ENCODE results near the gene SATL1.
"Not testable (repeated sequence)": the region's sequence is repeated elsewhere in the genome, so short reads cannot be mapped to it uniquely, and the experiment has no call there.

SATL1 gene

DNA sequence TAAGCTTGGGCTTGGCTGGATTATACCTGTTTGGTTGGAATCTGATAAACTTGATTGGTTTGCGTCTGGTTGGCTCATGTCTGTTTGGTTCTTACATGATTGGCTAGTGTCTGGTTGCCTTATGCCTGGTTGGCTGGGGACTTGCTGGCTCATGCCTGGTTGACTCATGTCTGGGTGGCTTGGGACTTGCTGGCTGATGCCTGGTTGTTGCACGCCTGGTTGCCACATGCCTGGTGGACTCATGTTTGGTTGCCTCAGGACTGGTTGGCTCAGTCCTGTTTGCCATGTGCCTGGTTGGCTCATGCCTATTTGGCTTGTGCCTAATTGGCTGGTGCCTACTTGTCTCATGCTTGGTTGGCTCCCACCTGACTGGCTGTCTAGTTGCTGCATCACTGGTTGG, 135.4 kb downstream of the SATL1 start:
- Histone ChIP-seq H3K9ac (ENCODE audit: low read length) (no peak overlapping the region), H3K9me3 (ENCODE audit: control insufficient read depth, low read length) (no peaks in the 10 kb centered on the region), H3K27me3 (replicated peaks; ENCODE audit: control insufficient read depth, insufficient read depth, low read length) (peaks cover 9% of the 10 kb centered on the region), H3K36me3 (ENCODE audit: control insufficient read depth, insufficient read depth, low read length, severe bottlenecking) (no peaks in the 10 kb centered on the region), H3K4me3 (ENCODE audit: low read length) (no peak overlapping the region), H3K4me1 (ENCODE audit: control insufficient read depth, insufficient read depth, low read length) (no peaks in the 10 kb centered on the region)
- no peak for DNase-seq (ENCODE audit: low read depth)

DNA sequence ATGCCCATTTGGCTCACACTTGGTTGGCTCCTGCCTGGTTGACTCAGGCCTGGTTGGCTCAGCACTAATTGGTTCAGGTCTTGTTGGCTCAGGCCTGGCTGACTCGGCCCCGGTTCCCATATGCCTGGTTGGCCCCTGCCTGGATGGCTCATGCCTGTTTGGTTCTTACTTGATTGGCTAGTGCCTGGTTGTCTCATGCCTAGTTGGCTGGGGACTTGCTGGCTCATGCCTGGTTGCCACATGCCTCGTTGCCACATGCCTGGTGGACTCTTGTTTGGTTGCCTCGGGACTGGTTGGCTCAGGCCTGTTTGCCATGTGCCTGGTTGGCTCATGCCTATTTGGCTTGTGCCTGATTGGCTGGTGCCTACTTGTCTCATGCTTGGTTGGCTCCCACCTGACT, 136.2 kb downstream of the SATL1 start:
- Histone ChIP-seq H3K27me3 (replicated peaks; ENCODE audit: control insufficient read depth, insufficient read depth, low read length) (peaks cover 5% of the 10 kb centered on the region), H3K4me3 (ENCODE audit: low read length) (no peak overlapping the region)
- no peak for DNase-seq (ENCODE audit: low read depth)

DNA sequence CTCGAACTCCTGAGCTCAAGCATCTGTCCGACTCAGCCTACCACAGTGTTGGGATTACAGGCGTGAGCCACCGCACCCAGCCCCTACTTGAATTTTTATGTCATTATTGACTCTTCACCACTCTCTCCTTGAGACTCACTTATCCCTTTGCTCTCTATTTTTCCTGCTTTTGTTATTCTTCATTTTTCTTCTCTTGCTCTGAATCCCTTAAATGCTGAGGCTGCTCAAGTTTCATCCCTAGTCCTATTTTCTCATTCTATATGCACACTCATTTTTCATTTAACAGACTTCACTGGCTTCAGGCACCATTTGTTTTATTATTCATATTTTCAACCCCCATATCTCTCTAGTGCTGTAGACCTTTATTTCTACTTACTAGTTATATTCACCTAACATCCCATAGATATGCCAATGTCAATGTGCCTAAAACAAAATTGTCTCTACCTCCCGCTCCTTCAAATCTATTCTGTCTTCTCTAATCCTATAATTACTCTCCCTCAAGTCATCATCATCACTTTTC, 154.2 kb downstream of the SATL1 start:
- Histone ChIP-seq H3K36me3 (ENCODE audit: control insufficient read depth, insufficient read depth, low read length, severe bottlenecking) (peaks cover 30% of the 10 kb centered on the region), H3K9ac (ENCODE audit: low read length) (no peak overlapping the region), H3K27me3 (replicated peaks; ENCODE audit: control insufficient read depth, insufficient read depth, low read length) (no peaks in the 10 kb centered on the region), H3K9me3 (ENCODE audit: control insufficient read depth, low read length) (no peaks in the 10 kb centered on the region), H3K4me1 (ENCODE audit: control insufficient read depth, insufficient read depth, low read length) (no peaks in the 10 kb centered on the region), H3K4me3 (ENCODE audit: low read length) (no peak overlapping the region)
- DNase-seq (ENCODE audit: low read depth): no peak

More for the DNA sequence above, 136.2 kb downstream of the SATL1 start:
- H3K9me3 ChIP-seq (ENCODE audit: control insufficient read depth, low read length): no peaks in the 10 kb centered on the region
- H3K9ac ChIP-seq (ENCODE audit: low read length): no peak overlapping the region
- H3K4me1 ChIP-seq (ENCODE audit: control insufficient read depth, insufficient read depth, low read length): no peaks in the 10 kb centered on the region
- no peaks in the 10 kb centered on the region for H3K36me3 ChIP-seq (ENCODE audit: control insufficient read depth, insufficient read depth, low read length, severe bottlenecking)

DNA sequence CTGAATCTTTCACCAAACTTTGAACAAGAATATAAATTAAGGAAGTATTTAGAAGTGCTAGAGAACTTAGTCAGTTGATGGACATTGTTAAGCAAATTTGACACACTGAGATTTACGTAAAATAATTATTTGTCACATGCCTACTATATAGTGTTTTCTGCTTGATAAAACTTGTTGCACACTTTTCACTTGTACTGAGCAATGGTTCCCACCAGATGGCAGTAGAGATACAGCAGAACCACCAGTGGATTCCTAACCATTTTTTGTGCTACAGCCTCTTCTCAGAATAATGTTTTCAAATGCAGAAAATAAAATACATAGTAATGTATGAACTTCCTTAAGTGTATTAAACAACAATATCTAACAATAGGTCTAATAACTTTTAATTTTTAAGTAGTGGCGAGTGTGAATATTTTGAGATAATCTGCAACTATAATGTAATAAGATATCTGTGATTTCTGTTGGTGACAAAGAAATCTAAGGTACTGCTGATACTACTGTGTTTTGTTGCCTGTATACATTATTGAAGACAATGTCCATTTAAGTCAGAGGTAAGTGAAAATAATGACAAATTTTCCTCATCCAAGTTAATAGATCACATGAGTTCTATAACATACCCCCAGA, 158.7 kb downstream of the SATL1 start:
- Histone ChIP-seq H3K9ac (ENCODE audit: low read length) (no peak overlapping the region), H3K4me3 (ENCODE audit: low read length) (no peak overlapping the region), H3K36me3 (ENCODE audit: control insufficient read depth, insufficient read depth, low read length, severe bottlenecking) (peaks cover 18% of the 10 kb centered on the region), H3K4me1 (ENCODE audit: control insufficient read depth, insufficient read depth, low read length) (no peaks in the 10 kb centered on the region), H3K27me3 (replicated peaks; ENCODE audit: control insufficient read depth, insufficient read depth, low read length) (no peaks in the 10 kb centered on the region), H3K9me3 (ENCODE audit: control insufficient read depth, low read length) (no peaks in the 10 kb centered on the region)
- peak; percentile 67 for DNase-seq (ENCODE audit: low read depth)

DNA sequence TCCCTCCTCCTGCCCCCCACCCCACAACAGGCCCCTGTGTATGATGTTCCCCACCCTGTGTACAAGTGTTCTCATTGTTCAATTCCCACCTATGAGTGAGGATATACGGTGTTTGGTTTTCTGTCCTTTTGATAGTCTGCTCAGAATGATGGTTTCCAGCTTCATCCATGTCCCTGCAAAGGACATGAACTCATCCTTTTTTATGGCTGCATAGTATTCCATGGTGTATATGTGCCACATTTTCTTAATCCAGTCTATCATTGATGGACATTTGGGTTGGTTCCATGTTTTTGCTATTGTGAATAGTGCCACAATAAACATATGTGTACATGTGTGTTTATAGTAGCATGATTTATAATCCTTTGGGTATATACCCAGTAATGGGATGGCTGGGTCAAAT, 166.3 kb downstream of the SATL1 start:
- H3K36me3 ChIP-seq (ENCODE audit: control insufficient read depth, insufficient read depth, low read length, severe bottlenecking); DNase-seq (ENCODE audit: low read depth); H3K27me3 ChIP-seq (replicated peaks; ENCODE audit: control insufficient read depth, insufficient read depth, low read length); H3K4me1 ChIP-seq (ENCODE audit: control insufficient read depth, insufficient read depth, low read length); H3K4me3 ChIP-seq (ENCODE audit: low read length); H3K9me3 ChIP-seq (ENCODE audit: control insufficient read depth, low read length); H3K9ac ChIP-seq (ENCODE audit: low read length): not testable (repeated sequence)

DNA sequence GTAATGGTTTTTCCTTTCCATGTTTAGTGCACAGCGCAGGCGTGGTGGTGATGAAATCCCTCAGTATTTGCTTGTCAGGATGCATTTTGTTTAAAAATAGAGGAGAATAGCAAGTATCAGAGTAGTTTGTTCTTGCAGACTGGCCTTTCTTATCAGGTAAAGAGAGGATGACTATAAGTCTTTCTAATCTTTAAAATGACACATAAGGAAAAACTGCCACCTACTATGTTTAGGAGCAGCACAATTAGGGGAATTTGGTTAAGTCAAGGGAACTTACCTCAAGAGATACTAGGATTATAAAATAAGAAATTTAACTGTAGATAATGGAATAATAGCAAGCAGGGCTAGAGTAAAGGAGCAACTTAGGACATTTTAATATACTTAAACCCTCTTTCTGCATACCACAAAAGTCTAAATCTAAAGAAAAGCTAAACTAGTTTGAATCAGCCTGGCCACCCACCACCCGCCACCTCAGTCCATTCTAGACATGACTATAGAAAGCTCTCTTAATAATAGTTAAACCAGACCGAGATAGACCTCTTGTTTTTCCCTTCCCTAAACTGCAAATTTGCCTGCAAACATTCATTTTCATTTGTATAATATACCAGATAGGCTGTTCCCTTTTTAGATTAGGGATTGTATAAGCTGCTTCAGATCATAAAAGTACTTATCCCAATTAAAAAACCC, 177.9 kb downstream of the SATL1 start:
- Histone ChIP-seq H3K27me3 (replicated peaks; ENCODE audit: control insufficient read depth, insufficient read depth, low read length) (no peaks in the 10 kb centered on the region), H3K9me3 (ENCODE audit: control insufficient read depth, low read length) (peaks cover 3% of the 10 kb centered on the region), H3K36me3 (ENCODE audit: control insufficient read depth, insufficient read depth, low read length, severe bottlenecking) (peaks cover 16% of the 10 kb centered on the region), H3K4me1 (ENCODE audit: control insufficient read depth, insufficient read depth, low read length) (no peaks in the 10 kb centered on the region), H3K4me3 (ENCODE audit: low read length) (no peak overlapping the region), H3K9ac (ENCODE audit: low read length) (no peak overlapping the region)
- no peak for DNase-seq (ENCODE audit: low read depth)

DNA sequence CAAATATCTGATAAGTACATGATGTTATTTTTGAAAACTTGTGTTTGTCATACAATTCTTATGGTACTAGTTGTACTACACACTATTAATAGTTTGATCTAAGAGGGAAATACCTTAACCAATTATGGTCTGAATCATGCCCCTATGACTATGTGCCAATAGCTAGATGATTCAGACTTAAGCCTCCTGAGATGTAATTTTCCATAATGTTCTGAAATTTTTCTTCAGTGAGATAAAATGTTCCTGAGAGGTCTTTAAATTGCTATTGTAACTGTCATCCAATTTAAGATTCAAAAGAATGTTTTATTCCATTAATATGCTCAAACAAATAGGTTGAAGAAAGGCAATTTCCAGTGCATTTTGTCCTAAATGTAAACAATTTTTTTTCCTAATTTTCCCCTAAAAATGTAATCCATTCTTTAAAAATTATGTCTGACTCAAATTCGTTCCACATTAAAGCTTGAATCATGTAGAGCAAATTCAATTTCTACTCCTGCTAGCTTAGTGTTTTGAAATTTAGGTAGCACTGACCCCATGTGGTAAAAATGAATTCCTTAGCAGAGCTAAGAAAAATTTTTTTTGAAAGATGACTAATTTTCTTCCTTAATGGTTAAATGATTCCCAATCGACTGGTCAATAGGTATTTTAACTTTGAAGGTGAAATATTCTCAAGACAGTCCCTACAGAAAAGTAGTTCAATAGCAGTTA, 190.8 kb downstream of the SATL1 start:
- Histone ChIP-seq H3K9ac (ENCODE audit: low read length) (peak overlapping the region; percentile 85), H3K36me3 (ENCODE audit: control insufficient read depth, insufficient read depth, low read length, severe bottlenecking) (no peaks in the 10 kb centered on the region)
- peak; percentile 80 for DNase-seq (ENCODE audit: low read depth)

DNA sequence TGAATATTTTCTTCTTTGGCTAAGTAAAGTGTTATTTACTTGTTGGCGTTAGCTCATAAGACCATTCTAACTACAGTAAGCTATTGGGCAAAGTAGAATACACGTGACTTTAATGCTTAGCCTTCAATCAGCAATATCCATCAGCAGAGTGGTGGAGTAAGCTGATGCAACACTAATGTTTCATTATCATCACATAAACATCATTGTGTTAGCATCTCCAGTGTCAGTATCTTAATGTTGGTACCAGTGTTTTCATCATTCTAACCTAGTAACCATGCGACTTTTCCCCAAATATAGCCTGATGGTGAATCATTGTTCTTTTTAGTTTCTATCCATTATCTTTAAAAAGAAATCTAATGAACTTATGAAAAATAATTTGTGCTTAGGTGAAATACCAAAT, 191.4 kb downstream of the SATL1 start:
- Histone ChIP-seq H3K4me1 (ENCODE audit: control insufficient read depth, insufficient read depth, low read length) (peaks cover 20% of the 10 kb centered on the region), H3K27me3 (replicated peaks; ENCODE audit: control insufficient read depth, insufficient read depth, low read length) (no peaks in the 10 kb centered on the region), H3K9ac (ENCODE audit: low read length) (peak overlapping the region; percentile 60), H3K36me3 (ENCODE audit: control insufficient read depth, insufficient read depth, low read length, severe bottlenecking) (no peaks in the 10 kb centered on the region), H3K4me3 (ENCODE audit: low read length) (no peak overlapping the region), H3K9me3 (ENCODE audit: control insufficient read depth, low read length) (no peaks in the 10 kb centered on the region)
- peak; percentile 32 for DNase-seq (ENCODE audit: low read depth)

More for the DNA sequence above, 190.8 kb downstream of the SATL1 start:
- no peaks in the 10 kb centered on the region for H3K27me3 ChIP-seq (replicated peaks; ENCODE audit: control insufficient read depth, insufficient read depth, low read length)
- H3K4me3 ChIP-seq (ENCODE audit: low read length): peak overlapping the region; percentile 48
- no peaks in the 10 kb centered on the region for H3K9me3 ChIP-seq (ENCODE audit: control insufficient read depth, low read length)
- peaks cover 20% of the 10 kb centered on the region for H3K4me1 ChIP-seq (ENCODE audit: control insufficient read depth, insufficient read depth, low read length)

DNA sequence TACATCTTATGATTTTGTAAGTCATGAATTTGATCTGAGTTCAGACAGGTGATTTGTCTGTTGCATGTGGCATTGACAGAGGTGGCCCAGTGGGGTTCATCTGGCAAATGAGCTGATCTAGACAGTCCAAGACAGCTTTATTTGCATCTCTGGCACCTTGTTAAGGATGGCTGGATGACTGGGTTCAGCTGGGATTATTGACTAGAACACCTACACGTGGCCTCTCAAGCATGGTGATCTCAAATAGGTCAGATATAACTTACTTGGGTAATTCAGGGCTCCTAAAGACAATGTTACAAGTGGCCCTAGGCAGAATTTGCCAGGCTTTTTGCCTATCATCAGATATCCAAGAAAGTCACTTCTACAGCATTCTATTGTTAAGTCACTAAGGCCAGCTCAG, 192.0 kb downstream of the SATL1 start:
- no peak for DNase-seq (ENCODE audit: low read depth)

More for the DNA sequence above, 192.0 kb downstream of the SATL1 start:
- Histone ChIP-seq H3K9me3 (ENCODE audit: control insufficient read depth, low read length) (no peaks in the 10 kb centered on the region), H3K9ac (ENCODE audit: low read length) (peak overlapping the region; percentile 60), H3K4me3 (ENCODE audit: low read length) (no peak overlapping the region), H3K36me3 (ENCODE audit: control insufficient read depth, insufficient read depth, low read length, severe bottlenecking) (no peaks in the 10 kb centered on the region), H3K27me3 (replicated peaks; ENCODE audit: control insufficient read depth, insufficient read depth, low read length) (no peaks in the 10 kb centered on the region), H3K4me1 (ENCODE audit: control insufficient read depth, insufficient read depth, low read length) (peaks cover 20% of the 10 kb centered on the region)

All from adipocyte (in vitro differentiated cells).